GM18858 (cell line): ENCODE data around the gene TOX2.

ENCODE experiments used
- ATAC-seq: cut with Tn5 transposase; IDR thresholded peaks from one replicate; pipeline ENCODE4 v1.9.1; 2021; ENCODE audit not compliant: unreplicated experiment

The TOX2 gene

GRCh38 chr20:43974695-43975094 lies 60.0 kb downstream of the TOX2 start:
- no peak for ATAC-seq

- no peak for ATAC-seq
These were observed 60.6 kb downstream of the TOX2 start for GRCh38 chr20:43975096-43975768.

- ATAC-seq, result no peak
These were observed 61.9 kb downstream of the TOX2 start for GRCh38 chr20:43976547-43976946.

GRCh38 chr20:43977252-43977651 lies 62.6 kb downstream of the TOX2 start:
- no peak for ATAC-seq

- ATAC-seq, result no peak
These were observed 63.3 kb downstream of the TOX2 start for GRCh38 chr20:43977962-43978361.

- no peak for ATAC-seq
These were observed 65.0 kb downstream of the TOX2 start for GRCh38 chr20:43979576-43980105.

GRCh38 chr20:43981540-43981939 lies 66.9 kb downstream of the TOX2 start:
- ATAC-seq, result no peak

GRCh38 chr20:43982016-43982415 lies 67.4 kb downstream of the TOX2 start:
- ATAC-seq, result no peak

- ATAC-seq, result no peak
These were observed 68.2 kb downstream of the TOX2 start for GRCh38 chr20:43982886-43983285.

- ATAC-seq, result no peak
These were observed 68.7 kb downstream of the TOX2 start for GRCh38 chr20:43983359-43983758.

- ATAC-seq, result no peak
These were observed 69.3 kb downstream of the TOX2 start for GRCh38 chr20:43983904-43984361.

- ATAC-seq, result no peak
These were observed 69.9 kb downstream of the TOX2 start for GRCh38 chr20:43984587-43984986.

GRCh38 chr20:43985121-43985520 lies 70.5 kb downstream of the TOX2 start:
- ATAC-seq, result no peak

GRCh38 chr20:43985608-43986316 lies 71.1 kb downstream of the TOX2 start:
- no peak for ATAC-seq

GRCh38 chr20:43987018-43987417 lies 72.4 kb downstream of the TOX2 start:
- no peak for ATAC-seq

GRCh38 chr20:43987531-43987930 lies 72.9 kb downstream of the TOX2 start:
- ATAC-seq, result no peak

GRCh38 chr20:43988451-43988850 lies 73.8 kb downstream of the TOX2 start:
- ATAC-seq, result no peak

- ATAC-seq, result no peak
These were observed 74.2 kb downstream of the TOX2 start for GRCh38 chr20:43988867-43989266.

- no peak for ATAC-seq
These were observed 76.6 kb downstream of the TOX2 start for GRCh38 chr20:43991261-43991660.

GRCh38 chr20:43991982-43992381 lies 77.3 kb downstream of the TOX2 start:
- no peak for ATAC-seq

- ATAC-seq, result no peak
These were observed 78.2 kb downstream of the TOX2 start for GRCh38 chr20:43992885-43993284.

- ATAC-seq, result no peak
These were observed 78.9 kb downstream of the TOX2 start for GRCh38 chr20:43993560-43993959.
